RWPE2 (cell line): ENCODE results near the gene KLHL29.

Experiments
- ATAC-seq: fragments of 200-7000 bp; cut with Tn5 transposase; 3 replicates; pipeline ENCODE4 v1.9.1; 2021; ENCODE audit warnings: low read depth
- DNase-seq: peaks from one replicate; pipeline ENCODE4 v3.0.0-alpha.2; 2020; ENCODE audit warnings: low spot score
- H3K27ac ChIP-seq: fragments of 450-650 bp; 2 replicates; pipeline ENCODE4 v1.5.1; 2017; ENCODE audit warnings: mild to moderate bottlenecking; ENCODE audit not compliant: poor library complexity, severe bottlenecking
- H3K27me3 ChIP-seq: fragments of 250-450 bp; sonication (Bioruptor Pico); 2 replicates; pipeline ENCODE4 v1.5.1; 2021; ENCODE audit warnings: mild to moderate bottlenecking, moderate library complexity; ENCODE audit not compliant: insufficient read depth, poor library complexity, severe bottlenecking
- H3K36me3 ChIP-seq: fragments of 250-450 bp; sonication (Bioruptor Pico); 2 replicates; pipeline ENCODE4 v1.5.1; 2020; ENCODE audit warnings: low read depth, mild to moderate bottlenecking, moderate library complexity
- H3K4me1 ChIP-seq: fragments of 250-450 bp; sonication (Bioruptor Pico); 2 replicates; pipeline ENCODE4 v1.5.1; 2021; ENCODE audit warnings: mild to moderate bottlenecking, moderate library complexity; ENCODE audit not compliant: insufficient read depth, poor library complexity, severe bottlenecking
- H3K4me3 ChIP-seq: fragments of 250-450 bp; sonication (Bioruptor Pico); 2 replicates; pipeline ENCODE4 v1.5.1; 2021; ENCODE audit warnings: mild to moderate bottlenecking, moderate library complexity; ENCODE audit not compliant: severe bottlenecking
- H3K9me3 ChIP-seq: fragments of 250-450 bp; sonication (Bioruptor Pico); 2 replicates; pipeline ENCODE4 v1.5.1; 2021; ENCODE audit warnings: mild to moderate bottlenecking, moderate library complexity; ENCODE audit not compliant: severe bottlenecking
- CTCF ChIP-seq: fragments of 450-650 bp; IDR thresholded peaks from one replicate; pipeline ENCODE4 v1.5.1; 2017; ENCODE audit warnings: mild to moderate bottlenecking, moderate library complexity; ENCODE audit not compliant: poor library complexity, severe bottlenecking

Gene KLHL29

DNA sequence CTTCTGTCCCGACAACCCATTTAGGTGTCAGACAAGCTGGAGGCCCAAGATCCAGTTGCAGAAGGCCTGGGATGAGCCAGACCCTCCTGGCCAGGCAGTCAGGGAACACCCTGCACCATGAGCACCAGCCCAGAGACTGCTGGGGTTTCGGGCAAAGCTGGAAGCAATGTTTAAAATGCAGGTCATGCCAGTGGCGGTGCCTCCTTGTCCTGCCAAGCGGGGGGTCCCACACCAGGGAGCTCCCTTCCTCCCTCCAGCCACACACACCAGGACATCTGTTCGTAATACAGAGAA lies 311.7 kb downstream of the KLHL29 start:
- H3K4me3 ChIP-seq, result no peak overlapping the region
- H3K27me3 ChIP-seq, result no peaks in the 10 kb centered on the region
- TF ChIP-seq CTCF, result no peak
- no peak for ATAC-seq
- no peak overlapping the region for H3K27ac ChIP-seq
- no peaks in the 10 kb centered on the region for H3K4me1 ChIP-seq
- no peak for DNase-seq
- no peaks in the 10 kb centered on the region for H3K9me3 ChIP-seq
- H3K36me3 ChIP-seq, result no peaks in the 10 kb centered on the region

DNA sequence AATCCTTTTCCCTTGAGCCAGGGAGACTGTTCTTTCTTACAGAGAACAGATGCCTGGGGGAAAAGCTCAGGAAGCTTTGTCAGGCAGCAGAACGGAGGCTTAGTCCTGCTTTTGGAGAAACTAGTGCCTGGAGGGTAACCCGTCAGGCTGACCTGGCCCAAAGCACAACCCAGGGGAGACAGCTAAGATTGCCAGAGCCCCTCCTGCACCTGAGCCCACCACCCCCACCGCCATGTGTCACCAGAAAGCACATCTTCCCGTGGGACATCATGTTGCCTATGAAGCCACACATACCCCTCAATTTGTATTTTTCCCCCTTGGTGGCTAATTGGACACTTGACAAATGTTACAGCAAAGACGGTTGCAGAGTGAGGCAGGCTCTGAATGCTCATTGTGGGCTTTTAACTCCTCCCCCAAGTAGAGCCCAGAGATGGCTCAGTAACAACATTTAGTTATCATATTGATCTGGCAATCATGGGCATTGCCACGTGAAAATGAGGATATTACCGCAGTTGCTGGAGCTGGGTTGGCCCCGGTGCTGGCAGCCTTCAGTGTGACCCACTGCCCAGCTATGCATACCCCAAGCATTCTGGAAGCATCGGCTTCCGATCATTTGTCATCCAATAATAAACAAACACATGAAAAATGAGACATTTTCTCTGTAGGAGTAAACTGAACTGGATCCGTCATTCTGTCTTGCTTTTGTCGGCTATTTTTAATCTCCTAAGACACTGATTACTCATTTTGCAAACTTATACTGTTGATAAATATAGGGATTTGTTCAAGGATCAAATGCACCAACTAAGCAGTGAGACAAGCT lies 312.5 kb downstream of the KLHL29 start:
- ATAC-seq, result no peak
- no peak for DNase-seq
- H3K36me3 ChIP-seq, result no peaks in the 10 kb centered on the region
- H3K27ac ChIP-seq, result no peak overlapping the region
- H3K9me3 ChIP-seq, result no peaks in the 10 kb centered on the region
- no peak overlapping the region for H3K4me3 ChIP-seq
- no peaks in the 10 kb centered on the region for H3K27me3 ChIP-seq
- no peaks in the 10 kb centered on the region for H3K4me1 ChIP-seq
- no peak for TF ChIP-seq CTCF

GRCh38 chr2:23698116-23698693 lies 313.2 kb downstream of the KLHL29 start:
- ATAC-seq, result no peak
- no peaks in the 10 kb centered on the region for H3K4me1 ChIP-seq
- no peaks in the 10 kb centered on the region for H3K36me3 ChIP-seq
- H3K4me3 ChIP-seq, result no peak overlapping the region
- no peaks in the 10 kb centered on the region for H3K27me3 ChIP-seq
- no peaks in the 10 kb centered on the region for H3K9me3 ChIP-seq
- DNase-seq, result no peak
- H3K27ac ChIP-seq, result no peak overlapping the region
- no peak for TF ChIP-seq CTCF

DNA sequence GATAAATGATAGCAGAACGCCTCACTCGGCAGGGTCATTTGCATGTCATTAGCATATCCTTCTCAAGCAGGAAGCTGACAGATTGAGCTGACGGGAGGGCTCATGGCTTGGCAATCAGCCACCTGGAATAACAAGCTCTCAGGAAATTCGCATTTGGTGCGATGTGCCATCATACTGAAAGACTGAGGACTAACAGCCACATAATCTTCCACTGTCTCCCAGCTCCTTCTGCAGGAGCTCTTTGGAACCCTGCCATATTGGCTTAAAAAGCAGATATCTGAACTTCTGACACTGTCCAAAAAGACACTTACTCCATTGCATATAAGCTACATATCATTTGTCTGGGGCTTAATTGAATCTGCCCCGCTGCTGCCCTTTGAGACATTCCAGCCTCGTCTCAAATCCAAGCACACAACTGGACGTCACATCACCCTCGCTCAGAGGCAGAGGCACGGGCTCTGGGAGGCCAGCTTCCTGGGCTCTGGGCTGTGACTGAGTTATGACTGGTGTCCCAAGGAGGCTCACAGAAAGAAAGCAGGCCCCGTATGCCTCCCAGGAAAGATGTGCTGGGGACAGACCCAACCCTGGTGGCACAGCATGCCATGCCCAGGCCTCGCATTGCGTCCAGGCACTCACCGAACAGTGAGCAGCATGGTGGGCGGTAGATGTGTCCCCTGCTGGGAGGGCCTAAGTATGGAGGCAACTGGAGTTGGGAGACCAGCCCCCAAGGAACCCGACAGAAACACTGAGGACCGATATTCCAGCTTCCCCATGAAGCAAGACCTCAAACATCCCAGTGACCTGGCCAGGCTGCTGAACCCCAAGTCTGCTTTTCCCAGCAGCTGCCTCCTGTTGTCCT lies 314.0 kb downstream of the KLHL29 start:
- Histone ChIP-seq H3K27me3 (no peaks in the 10 kb centered on the region), H3K27ac (no peak overlapping the region), H3K9me3 (no peaks in the 10 kb centered on the region), H3K36me3 (no peaks in the 10 kb centered on the region), H3K4me3 (no peak overlapping the region), H3K4me1 (no peaks in the 10 kb centered on the region)
- no peak for ATAC-seq
- no peak for TF ChIP-seq CTCF
- no peak for DNase-seq
